Large intestine (tissue), 3 donors: Measurements from ENCODE around the gene ACSF3. TPM values are rescaled to one million over a fixed set of nuclear protein-coding genes. Genes with fewer than 3 reads are reported as not detected.
A peak's percentile ranks its signal among the peaks of the same experiment; 100 is the strongest.

ENCODE experiments used
- DNase-seq, 2 donors: peaks; one replicate each; pipeline versions ENCODE4 v3.0.0 to v3.0.0-alpha.2; 2013
- H3K27ac ChIP-seq: one replicate; pipeline ENCODE4 v1.5.1; 2013; ENCODE audit warnings: low read length
- H3K27me3 ChIP-seq: 2 replicates; pipeline ENCODE4 v1.6.1; 2013; ENCODE audit warnings: low read length; ENCODE audit not compliant: control insufficient read depth, insufficient read depth
- H3K36me3 ChIP-seq: 2 replicates; pipeline ENCODE4 v1.6.1; 2013; ENCODE audit warnings: low read length; ENCODE audit not compliant: control insufficient read depth, insufficient read depth
- H3K4me1 ChIP-seq: one replicate; pipeline ENCODE4 v1.6.1; 2013; ENCODE audit warnings: low read length; ENCODE audit not compliant: control insufficient read depth, insufficient read depth
- H3K4me3 ChIP-seq: one replicate; pipeline ENCODE4 v1.5.1; 2013; ENCODE audit warnings: low read length
- H3K9me3 ChIP-seq: one replicate; pipeline ENCODE4 v1.6.1; 2013; ENCODE audit warnings: mild to moderate bottlenecking, low read depth, low read length, moderate library complexity; ENCODE audit not compliant: control insufficient read depth
- WGBS: methylation state at CpG from one replicate; pipeline ENCODE4 v1.1.5; 2013; ENCODE audit warnings: low lambda C conversion rate; ENCODE audit not compliant: insufficient coverage; 5-methylcytosine and 5-hydroxymethylcytosine counted together
- polyA plus RNA-seq: library from polyadenylated mRNA; unstranded; fragments of 120-200 nt; gene quantifications from one replicate; pipeline ENCODE4 v1.2.1, GENCODE V29; 2013

ACSF3 gene
- polyA plus RNA-seq, 1 donor, result 30.8 TPM

GRCh38 chr16:89118361-89119165, 24.9 kb downstream of the ACSF3 start:
- peaks cover 81% of the 10 kb centered on the region for H3K36me3 ChIP-seq
- no peaks in the 10 kb centered on the region for H3K4me1 ChIP-seq
- H3K27ac ChIP-seq, result no peak overlapping the region
- WGBS, result no CpG with 5 or more reads among the region's 23 CpGs
- H3K27me3 ChIP-seq, result no peaks in the 10 kb centered on the region
- no peak for DNase-seq
- H3K9me3 ChIP-seq, result no peaks in the 10 kb centered on the region
- no peak overlapping the region for H3K4me3 ChIP-seq

GRCh38 chr16:89119166-89119621, 25.5 kb downstream of the ACSF3 start:
- no peaks in the 10 kb centered on the region for H3K9me3 ChIP-seq
- WGBS, result no CpG with 5 or more reads among the region's 24 CpGs
- no peak overlapping the region for H3K4me3 ChIP-seq
- no peaks in the 10 kb centered on the region for H3K27me3 ChIP-seq
- no peak for DNase-seq
- H3K4me1 ChIP-seq, result no peaks in the 10 kb centered on the region
- no peak overlapping the region for H3K27ac ChIP-seq
- H3K36me3 ChIP-seq, result peaks cover 80% of the 10 kb centered on the region

- no peaks in the 10 kb centered on the region for H3K9me3 ChIP-seq
- no CpG with 5 or more reads among the region's 31 CpGs for WGBS
- H3K4me1 ChIP-seq, result no peaks in the 10 kb centered on the region
- H3K27me3 ChIP-seq, result no peaks in the 10 kb centered on the region
- DNase-seq, result no peak
- H3K36me3 ChIP-seq, result peaks cover 80% of the 10 kb centered on the region
- H3K4me3 ChIP-seq, result no peak overlapping the region
- no peak overlapping the region for H3K27ac ChIP-seq
Observed at GRCh38 chr16:89119661-89120141, 26.0 kb downstream of the ACSF3 start.

GRCh38 chr16:89120281-89120680, 26.6 kb downstream of the ACSF3 start:
- no CpG with 5 or more reads among the region's 14 CpGs for WGBS
- no peaks in the 10 kb centered on the region for H3K9me3 ChIP-seq
- H3K27me3 ChIP-seq, result no peaks in the 10 kb centered on the region
- H3K36me3 ChIP-seq, result peaks cover 76% of the 10 kb centered on the region
- no peak for DNase-seq
- H3K4me1 ChIP-seq, result no peaks in the 10 kb centered on the region
- H3K4me3 ChIP-seq, result no peak overlapping the region
- H3K27ac ChIP-seq, result no peak overlapping the region

GRCh38 chr16:89120921-89121351, 27.3 kb downstream of the ACSF3 start:
- Histone ChIP-seq H3K9me3 (no peaks in the 10 kb centered on the region), H3K4me3 (no peak overlapping the region), H3K27me3 (no peaks in the 10 kb centered on the region), H3K36me3 (peaks cover 76% of the 10 kb centered on the region), H3K27ac (no peak overlapping the region), H3K4me1 (no peaks in the 10 kb centered on the region)
- DNase-seq, result no peak
- WGBS, result no CpG with 5 or more reads among the region's 15 CpGs

- no peak for DNase-seq
- no CpG with 5 or more reads among the region's 24 CpGs for WGBS
- no peaks in the 10 kb centered on the region for H3K4me1 ChIP-seq
- no peak overlapping the region for H3K4me3 ChIP-seq
- H3K36me3 ChIP-seq, result peaks cover 69% of the 10 kb centered on the region
- no peaks in the 10 kb centered on the region for H3K9me3 ChIP-seq
- no peaks in the 10 kb centered on the region for H3K27me3 ChIP-seq
- H3K27ac ChIP-seq, result no peak overlapping the region
Observed at GRCh38 chr16:89121691-89122321, 28.2 kb downstream of the ACSF3 start.

- Histone ChIP-seq H3K4me1 (no peaks in the 10 kb centered on the region), H3K27me3 (no peaks in the 10 kb centered on the region), H3K36me3 (peaks cover 63% of the 10 kb centered on the region), H3K27ac (no peak overlapping the region), H3K9me3 (no peaks in the 10 kb centered on the region), H3K4me3 (no peak overlapping the region)
- DNase-seq, result peak in 1 of 2 donors; percentile 7
- WGBS, result no CpG with 5 or more reads among the region's 11 CpGs
Observed at GRCh38 chr16:89122322-89122851, 28.7 kb downstream of the ACSF3 start.

- no peak overlapping the region for H3K27ac ChIP-seq
- peaks cover 55% of the 10 kb centered on the region for H3K36me3 ChIP-seq
Observed at GRCh38 chr16:89123001-89123830, 29.6 kb downstream of the ACSF3 start.

GRCh38 chr16:89123831-89124100, 30.1 kb downstream of the ACSF3 start:
- Histone ChIP-seq H3K36me3 (peaks cover 51% of the 10 kb centered on the region), H3K9me3 (peaks cover 3% of the 10 kb centered on the region), H3K27ac (no peak overlapping the region), H3K4me1 (no peaks in the 10 kb centered on the region), H3K27me3 (no peaks in the 10 kb centered on the region), H3K4me3 (no peak overlapping the region)
- DNase-seq, result no peak
- no CpG with 5 or more reads among the region's 12 CpGs for WGBS

More at GRCh38 chr16:89123001-89123830, 29.6 kb downstream of the ACSF3 start:
- Histone ChIP-seq H3K4me1 (no peaks in the 10 kb centered on the region), H3K9me3 (no peaks in the 10 kb centered on the region), H3K27me3 (no peaks in the 10 kb centered on the region), H3K4me3 (no peak overlapping the region)
- DNase-seq, result no peak
- no CpG with 5 or more reads among the region's 25 CpGs for WGBS

GRCh38 chr16:89129378-89129777, 35.7 kb downstream of the ACSF3 start:
- no peak for DNase-seq
- WGBS, result 100% methylated on average over 1 of the region's 1 CpG
- no peak overlapping the region for H3K27ac ChIP-seq
- H3K36me3 ChIP-seq, result peaks cover 31% of the 10 kb centered on the region
- no peak overlapping the region for H3K4me3 ChIP-seq
- H3K9me3 ChIP-seq, result peaks cover 6% of the 10 kb centered on the region
- H3K27me3 ChIP-seq, result no peaks in the 10 kb centered on the region
- no peaks in the 10 kb centered on the region for H3K4me1 ChIP-seq
